GM21825 (cell line): ENCODE measurements around the gene TGFA.
"Not testable (repeated sequence)": the region's sequence is repeated elsewhere in the genome, so short reads cannot be mapped to it uniquely, and the experiment has no call there.

Experiments used
- ATAC-seq: cut with Tn5 transposase; IDR thresholded peaks from one replicate; pipeline ENCODE4 v1.9.1; 2021; ENCODE audit warnings: mild to moderate bottlenecking, moderate library complexity; ENCODE audit not compliant: unreplicated experiment

Gene TGFA

GRCh38 chr2:70467237-70467636 is 86.4 kb downstream of the TGFA start:
- no peak for ATAC-seq

DNA sequence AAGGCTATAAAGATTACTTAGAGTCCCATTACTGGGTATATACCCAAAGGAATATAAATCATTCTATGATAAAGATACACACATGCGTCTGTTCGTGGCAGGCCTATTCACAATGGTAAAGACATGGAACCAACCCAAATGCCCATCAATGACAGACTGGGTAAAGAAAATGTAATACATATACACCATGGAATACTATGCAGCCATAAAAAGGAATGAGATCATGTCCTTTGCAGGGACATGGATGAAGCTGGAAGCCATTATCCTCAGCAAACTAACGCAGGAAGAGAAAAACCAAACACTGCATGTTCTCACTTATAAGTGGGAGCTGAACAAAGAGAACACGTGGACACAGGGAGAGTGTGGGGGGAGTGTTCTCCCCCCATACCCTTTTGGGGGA is 87.0 kb downstream of the TGFA start:
- not testable (repeated sequence) for ATAC-seq

DNA sequence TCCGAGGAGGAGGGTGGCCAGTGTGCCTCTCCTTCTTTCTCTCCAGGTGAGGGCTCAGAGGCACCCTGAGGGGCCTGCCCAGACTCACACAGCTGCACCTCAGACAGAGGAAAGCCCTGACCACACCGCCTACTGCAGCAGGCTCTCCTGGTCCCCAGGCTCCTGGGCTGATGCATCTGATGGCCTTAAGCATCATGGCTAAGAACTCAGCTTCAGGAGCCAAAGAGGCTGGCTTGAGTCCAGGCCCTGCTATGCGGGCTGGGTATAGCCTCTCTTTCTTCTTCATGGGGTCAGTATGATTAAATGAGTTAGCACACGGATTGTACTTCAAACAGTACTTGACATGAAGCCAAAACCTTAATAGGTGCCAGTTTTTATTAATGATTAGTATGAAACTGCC is 89.6 kb downstream of the TGFA start:
- no peak for ATAC-seq

GRCh38 chr2:70463581-70463980 is 90.0 kb downstream of the TGFA start:
- ATAC-seq, result no peak

- no peak for ATAC-seq
Measured at GRCh38 chr2:70461981-70462876, 91.4 kb downstream of the TGFA start.

DNA sequence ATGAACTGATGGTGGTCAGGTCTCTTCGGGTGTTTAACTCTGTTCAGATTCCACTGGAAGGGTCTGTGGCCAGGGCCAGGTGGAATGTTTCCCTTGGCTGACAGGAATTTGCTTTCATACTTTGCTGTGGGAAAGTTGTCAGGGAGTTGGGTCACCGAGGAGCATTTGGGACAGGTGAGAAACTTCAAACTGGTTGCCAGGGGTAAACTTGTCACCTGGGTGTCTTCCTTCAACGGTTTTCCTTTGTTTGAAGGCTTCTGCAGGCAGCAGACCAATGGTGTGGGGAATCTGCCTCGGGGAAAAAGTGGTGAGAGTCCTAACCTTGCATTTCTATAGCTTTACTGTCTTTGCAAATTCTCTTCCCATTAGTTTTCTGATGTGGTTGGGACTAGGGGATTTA is 92.2 kb downstream of the TGFA start:
- no peak for ATAC-seq

- ATAC-seq, result no peak
Measured at GRCh38 chr2:70460333-70460732, 93.3 kb downstream of the TGFA start.

GRCh38 chr2:70458661-70459060 is 95.0 kb downstream of the TGFA start:
- ATAC-seq, result no peak

GRCh38 chr2:70456585-70457495 is 96.8 kb downstream of the TGFA start:
- ATAC-seq, result no peak

DNA sequence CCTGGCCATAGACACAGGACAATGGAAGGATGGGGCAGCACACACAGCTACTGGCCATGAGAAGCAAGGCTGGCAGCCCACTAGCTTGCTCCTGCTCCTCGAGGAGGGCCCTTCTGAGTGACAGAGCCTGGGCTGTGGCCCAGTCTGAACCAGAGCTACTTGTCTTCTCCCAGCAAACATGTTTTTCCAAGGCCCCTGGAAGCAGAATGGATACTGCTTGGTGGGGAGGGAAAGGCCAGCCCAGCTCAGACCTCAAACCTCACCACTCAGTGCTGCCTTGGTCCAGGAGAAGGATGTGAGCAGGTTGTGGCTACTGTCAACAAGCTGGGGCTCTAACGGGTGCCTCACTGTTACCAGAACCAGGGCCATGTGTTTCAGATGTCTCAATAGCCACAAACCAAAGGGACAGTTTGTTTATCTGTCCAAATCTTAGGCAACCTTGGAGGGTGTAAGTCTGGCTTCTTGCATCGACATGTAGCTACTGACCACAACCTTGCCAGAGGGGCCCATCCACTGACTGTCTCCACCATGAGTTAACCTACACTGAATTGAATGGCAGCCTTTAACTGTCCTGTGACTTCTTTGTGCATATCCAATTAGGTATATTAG is 98.6 kb downstream of the TGFA start:
- no peak for ATAC-seq

DNA sequence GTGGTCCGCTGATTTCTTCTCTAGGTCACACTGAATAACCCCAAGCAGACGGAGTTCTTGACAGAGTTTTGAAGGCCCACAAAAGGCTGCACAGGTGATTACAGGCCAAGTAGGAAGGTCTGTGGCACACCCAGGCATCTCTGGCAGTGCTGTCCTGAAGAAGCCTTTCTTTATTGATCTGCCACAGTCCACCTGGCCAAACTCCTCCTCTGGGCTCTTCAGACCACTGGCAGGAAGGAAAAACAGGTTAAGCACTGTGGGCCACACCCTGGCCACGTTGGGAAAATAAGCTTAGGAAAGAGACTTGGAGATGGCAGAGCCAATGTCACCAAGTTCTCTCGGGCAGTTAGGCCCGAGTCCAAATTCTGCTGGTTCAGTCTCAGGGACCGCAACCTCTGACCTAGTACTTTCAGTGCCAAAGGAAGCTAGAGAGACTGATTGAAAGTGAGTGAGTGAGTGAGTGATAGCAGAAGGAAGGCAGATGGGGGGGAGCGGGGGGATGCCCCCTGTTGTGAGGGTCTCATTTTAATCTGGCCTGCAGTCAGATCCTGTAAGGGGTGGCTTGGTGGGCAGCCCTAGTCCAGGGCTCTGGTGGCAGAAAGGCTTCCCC is 102.9 kb downstream of the TGFA start:
- no peak for ATAC-seq

DNA sequence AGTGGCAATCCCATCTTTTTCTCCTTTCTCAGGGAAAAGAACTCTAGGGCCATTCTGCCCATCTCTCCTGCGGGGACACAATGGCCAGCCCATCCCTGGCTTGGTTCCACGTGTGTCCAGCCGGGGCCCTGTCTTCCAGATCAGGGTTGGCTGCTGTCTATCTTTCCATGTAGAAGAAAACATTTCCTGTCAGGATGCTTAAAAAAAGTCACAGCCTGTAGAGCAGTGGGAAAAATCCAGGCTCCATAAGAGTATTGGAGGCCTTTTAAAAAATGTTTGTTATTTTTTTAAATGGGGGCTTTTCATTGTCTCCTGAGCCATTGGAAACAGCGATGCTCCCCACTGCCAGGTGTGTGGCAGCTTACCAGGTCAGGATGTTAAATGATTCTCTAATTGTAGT is 105.6 kb downstream of the TGFA start:
- ATAC-seq, result no peak

DNA sequence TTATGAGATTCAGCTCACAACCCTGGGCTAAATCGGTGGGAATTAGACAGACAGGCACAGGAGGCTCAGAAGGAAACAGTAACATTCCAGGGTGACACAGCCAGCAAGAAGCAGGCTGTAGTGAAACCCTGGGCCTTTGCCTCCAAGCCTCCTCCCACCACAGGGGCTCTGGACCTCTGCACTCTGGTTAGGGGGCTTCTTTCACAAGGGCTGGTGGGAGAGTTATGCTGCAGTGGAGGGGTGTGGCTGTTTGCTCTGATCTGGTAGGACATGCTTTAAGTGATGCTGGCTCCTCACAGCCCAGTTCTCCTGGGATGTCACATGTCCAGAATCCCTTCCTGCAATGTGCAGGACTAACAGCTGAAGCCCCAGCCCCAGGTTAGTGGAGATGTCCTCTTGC is 109.9 kb downstream of the TGFA start:
- no peak for ATAC-seq

GRCh38 chr2:70443078-70443465 is 110.6 kb downstream of the TGFA start:
- no peak for ATAC-seq

DNA sequence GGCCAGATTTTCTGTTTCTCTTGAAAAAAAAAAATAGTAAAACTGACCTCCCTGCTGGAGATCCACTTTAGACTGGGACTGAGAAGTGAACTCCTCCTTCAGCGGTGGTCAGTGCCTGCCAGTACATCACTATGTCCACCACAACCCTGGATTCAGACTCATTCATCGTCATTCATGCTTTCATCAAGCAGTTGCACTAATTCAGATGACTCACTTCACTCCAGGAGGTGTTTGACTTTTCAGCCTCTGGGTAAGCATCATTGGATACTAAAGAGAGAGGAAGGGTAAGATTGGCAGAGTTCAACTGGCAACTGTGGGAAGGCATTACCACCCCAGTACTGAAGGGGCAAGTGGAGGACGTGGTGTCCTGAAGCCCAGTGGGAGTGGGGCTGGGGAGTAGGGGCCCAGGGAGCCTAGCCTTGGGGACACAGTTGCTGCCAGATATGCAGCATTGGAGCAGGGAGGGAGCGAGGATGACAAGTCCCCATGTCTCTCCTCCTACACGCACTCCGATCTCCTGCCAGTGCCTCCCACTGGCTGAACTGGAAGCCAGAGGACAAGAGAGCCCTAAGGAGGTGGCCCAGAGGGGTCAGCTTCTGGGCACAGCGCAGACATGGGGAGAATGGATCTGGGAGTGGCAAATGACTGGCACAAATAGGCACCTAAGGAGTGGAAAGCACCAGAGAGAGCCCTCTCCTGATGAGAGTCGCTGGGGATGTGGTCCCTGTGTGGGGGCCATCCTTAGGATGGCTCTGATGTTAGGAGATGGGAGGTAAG is 111.1 kb downstream of the TGFA start:
- no peak for ATAC-seq

GRCh38 chr2:70440621-70441020 is 113.0 kb downstream of the TGFA start:
- no peak for ATAC-seq

DNA sequence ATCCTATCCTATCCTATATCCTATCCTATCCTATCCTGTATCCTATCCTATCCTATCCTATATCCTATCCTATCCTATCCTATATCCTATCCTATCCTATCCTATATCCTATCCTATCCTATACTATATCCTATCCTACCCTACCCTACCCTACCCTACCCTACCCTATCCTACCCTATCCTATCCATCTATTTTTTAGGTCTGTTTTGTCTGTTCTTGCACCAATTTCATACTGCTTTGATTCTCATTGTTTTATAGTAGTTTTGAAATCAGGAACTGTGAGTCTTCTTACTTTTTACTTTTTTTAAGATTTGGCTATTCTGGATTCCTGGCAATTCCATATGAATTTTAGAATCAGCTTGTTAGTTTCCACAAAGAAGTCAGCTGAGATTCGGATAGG is 118.5 kb downstream of the TGFA start:
- no peak for ATAC-seq

DNA sequence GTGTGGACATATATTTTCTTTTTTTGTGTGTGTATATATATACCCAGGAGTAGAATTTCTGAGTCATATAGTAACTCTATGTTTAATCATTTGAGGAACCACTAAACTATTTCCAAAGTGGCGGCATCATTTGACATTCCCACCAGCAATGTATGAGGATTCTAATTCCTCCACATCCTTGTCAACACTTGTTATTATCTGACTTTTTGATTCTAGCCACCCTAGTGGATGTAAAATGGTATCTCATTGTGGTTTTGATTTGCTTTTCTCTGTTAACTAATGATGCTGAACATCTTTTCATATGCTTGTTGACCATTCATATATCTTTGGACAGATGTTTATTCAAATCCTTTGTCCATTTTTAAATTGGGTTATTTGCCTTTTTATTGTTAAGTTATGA is 120.3 kb downstream of the TGFA start:
- no peak for ATAC-seq

GRCh38 chr2:70431716-70432347 is 121.8 kb downstream of the TGFA start:
- ATAC-seq, result no peak

DNA sequence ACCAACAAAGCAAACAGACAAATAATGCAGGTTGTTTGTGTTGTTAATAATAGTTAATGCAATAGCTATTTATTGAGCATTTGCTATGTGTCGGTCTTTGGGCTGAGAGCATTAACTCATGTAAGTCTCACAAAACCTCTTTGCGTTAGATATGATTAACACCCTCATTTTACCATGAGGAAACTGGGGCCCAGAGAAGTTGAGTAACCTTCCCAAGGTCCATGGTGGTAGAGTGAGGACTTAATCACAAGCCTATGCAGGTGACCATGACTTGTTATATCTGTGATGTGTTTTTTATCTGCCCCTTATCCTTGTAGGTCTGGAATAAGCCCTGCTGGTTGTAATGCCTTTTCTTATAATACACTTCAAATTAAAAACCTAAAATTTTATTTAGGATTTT is 127.3 kb downstream of the TGFA start:
- ATAC-seq, result no peak
